Measurements from ENCODE around the gene NUCB1. TPM values are rescaled to one million over a fixed set of nuclear protein-coding genes. Genes with fewer than 3 reads are reported as not detected.

The NUCB1 gene
- polyA plus RNA-seq, 3 donors, result 80.9 to 178 (median 108) TPM

DNA sequence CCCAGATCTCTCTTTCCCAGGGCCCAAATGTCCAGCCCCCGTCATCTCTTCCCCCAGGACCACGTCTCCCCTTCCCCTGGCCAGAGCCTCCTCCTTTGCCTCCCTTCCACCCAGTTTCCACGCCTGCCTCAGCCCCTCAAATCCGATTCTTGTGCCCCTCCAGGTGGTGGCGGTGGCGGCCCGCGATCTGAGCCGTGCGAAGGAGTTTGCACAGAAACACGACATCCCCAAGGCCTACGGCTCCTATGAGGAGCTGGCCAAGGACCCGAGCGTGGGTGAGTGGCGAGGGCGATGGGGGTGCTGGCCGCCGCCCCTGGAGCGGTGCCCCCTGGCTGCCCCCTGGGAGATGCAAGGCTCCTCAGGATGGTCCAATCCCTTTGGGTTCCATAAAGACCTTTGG lies 34.7 kb downstream of the NUCB1 start:
- Histone ChIP-seq H3K27ac (ENCODE audit: low read depth in 1 of 2, low read length in 2 of 2) (no peak overlapping the region), H3K4me3 (replicated peaks in 1 of 3; ENCODE audit: low read depth in 2 of 3, low read length in 3 of 3) (no peak overlapping the region), H2AFZ (ENCODE audit: insufficient read depth, low read depth, low read length, poor library complexity, severe bottlenecking) (no peak overlapping the region), H3K9ac (ENCODE audit: insufficient read depth, low read length, poor library complexity, severe bottlenecking) (no peak overlapping the region), H3K27me3 (ENCODE audit: control insufficient read depth in 2 of 2, insufficient read depth in 2 of 2, low read length in 2 of 2) (peaks cover 10 to 24% of the 10 kb centered on the region in 2 donors), H4K20me1 (ENCODE audit: insufficient read depth, low read length) (no peaks in the 10 kb centered on the region), H3K4me2 (replicated peaks; ENCODE audit: extremely low read depth, low read length, poor library complexity, severe bottlenecking) (no peak overlapping the region), H3K9me3 (replicated peaks in 1 of 2; ENCODE audit: control insufficient read depth in 1 of 2, insufficient read depth in 1 of 2, low read length in 2 of 2) (no peaks in the 10 kb centered on the region), H3K36me3 (replicated peaks in 1 of 2; ENCODE audit: control insufficient read depth in 1 of 2, insufficient read depth in 2 of 2, low read length in 2 of 2) (no peaks in the 10 kb centered on the region), H3K4me1 (ENCODE audit: control insufficient read depth in 1 of 2, insufficient read depth in 2 of 2, low read length in 2 of 2) (peaks cover 7 to 17% of the 10 kb centered on the region in 2 donors), H3K79me2 (ENCODE audit: insufficient read depth, low read length) (no peaks in the 10 kb centered on the region)
- 90% methylated on average over 16 of the region's 19 CpGs for WGBS (ENCODE audit: insufficient coverage)
- peaks cover 15% of the 10 kb centered on the region for H3K4me1 Mint-ChIP-seq
- intact Hi-C loops (cut with micrococcal nuclease), result no loop called here
- peaks cover 0 to 12% (median 2%) of the 10 kb centered on the region in 7 donors for H3K9me3 Mint-ChIP-seq
- DNase-seq, result no peak
- peaks cover 35 to 39% (median 37%) of the 10 kb centered on the region in 3 donors for H3K27me3 Mint-ChIP-seq (ENCODE audit: low read depth in 3 of 3)
- no peaks in the 10 kb centered on the region for H3K36me3 Mint-ChIP-seq
- H3K27ac Mint-ChIP-seq, result no peak overlapping the region
- TF ChIP-seq, protein P1, sequence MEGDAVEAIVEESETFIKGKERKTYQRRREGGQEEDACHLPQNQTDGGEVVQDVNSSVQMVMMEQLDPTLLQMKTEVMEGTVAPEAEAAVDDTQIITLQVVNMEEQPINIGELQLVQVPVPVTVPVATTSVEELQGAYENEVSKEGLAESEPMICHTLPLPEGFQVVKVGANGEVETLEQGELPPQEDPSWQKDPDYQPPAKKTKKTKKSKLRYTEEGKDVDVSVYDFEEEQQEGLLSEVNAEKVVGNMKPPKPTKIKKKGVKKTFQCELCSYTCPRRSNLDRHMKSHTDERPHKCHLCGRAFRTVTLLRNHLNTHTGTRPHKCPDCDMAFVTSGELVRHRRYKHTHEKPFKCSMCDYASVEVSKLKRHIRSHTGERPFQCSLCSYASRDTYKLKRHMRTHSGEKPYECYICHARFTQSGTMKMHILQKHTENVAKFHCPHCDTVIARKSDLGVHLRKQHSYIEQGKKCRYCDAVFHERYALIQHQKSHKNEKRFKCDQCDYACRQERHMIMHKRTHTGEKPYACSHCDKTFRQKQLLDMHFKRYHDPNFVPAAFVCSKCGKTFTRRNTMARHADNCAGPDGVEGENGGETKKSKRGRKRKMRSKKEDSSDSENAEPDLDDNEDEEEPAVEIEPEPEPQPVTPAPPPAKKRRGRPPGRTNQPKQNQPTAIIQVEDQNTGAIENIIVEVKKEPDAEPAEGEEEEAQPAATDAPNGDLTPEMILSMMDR (IDR thresholded peaks at IDR 0.05), result no peak
- peak overlapping the region in 1 of 2 donors; percentile 44 for H3K4me3 Mint-ChIP-seq

DNA sequence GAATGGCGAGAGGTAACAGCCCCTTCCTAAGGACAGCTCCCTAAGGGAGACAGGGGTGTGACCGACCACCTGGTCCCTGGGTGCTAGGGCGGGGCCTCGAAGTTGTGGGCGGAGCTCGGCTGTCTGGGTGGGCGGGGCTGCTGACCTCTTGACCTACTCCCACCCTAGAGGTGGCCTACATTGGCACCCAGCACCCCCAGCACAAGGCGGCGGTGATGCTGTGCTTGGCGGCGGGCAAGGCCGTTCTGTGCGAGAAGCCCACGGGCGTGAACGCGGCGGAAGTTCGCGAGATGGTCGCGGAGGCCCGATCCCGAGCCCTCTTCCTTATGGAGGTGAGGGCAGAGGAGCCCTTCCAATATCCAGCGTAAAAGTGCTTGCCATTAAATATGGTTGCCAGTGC lies 35.8 kb downstream of the NUCB1 start:
- DNase-seq, result no peak
- Mint-ChIP-seq H3K27ac (no peak overlapping the region), H3K4me3 (no peak overlapping the region), H3K4me1 (peaks cover 15% of the 10 kb centered on the region), H3K36me3 (no peaks in the 10 kb centered on the region), H3K27me3 (ENCODE audit: low read depth in 3 of 3) (peaks cover 35 to 38% (median 37%) of the 10 kb centered on the region in 3 donors), H3K9me3 (peaks cover 0 to 15% (median 8%) of the 10 kb centered on the region in 7 donors)
- Histone ChIP-seq H2AFZ (ENCODE audit: insufficient read depth, low read depth, low read length, poor library complexity, severe bottlenecking) (no peak overlapping the region), H3K4me1 (ENCODE audit: control insufficient read depth in 1 of 2, insufficient read depth in 2 of 2, low read length in 2 of 2) (peaks cover 7 to 17% of the 10 kb centered on the region in 2 donors), H3K9ac (ENCODE audit: insufficient read depth, low read length, poor library complexity, severe bottlenecking) (no peak overlapping the region), H3K4me2 (replicated peaks; ENCODE audit: extremely low read depth, low read length, poor library complexity, severe bottlenecking) (no peak overlapping the region), H3K36me3 (replicated peaks in 1 of 2; ENCODE audit: control insufficient read depth in 1 of 2, insufficient read depth in 2 of 2, low read length in 2 of 2) (no peaks in the 10 kb centered on the region), H3K4me3 (replicated peaks in 1 of 3; ENCODE audit: low read depth in 2 of 3, low read length in 3 of 3) (no peak overlapping the region), H4K20me1 (ENCODE audit: insufficient read depth, low read length) (no peaks in the 10 kb centered on the region), H3K27me3 (ENCODE audit: control insufficient read depth in 2 of 2, insufficient read depth in 2 of 2, low read length in 2 of 2) (peaks cover 10 to 24% of the 10 kb centered on the region in 2 donors), H3K79me2 (ENCODE audit: insufficient read depth, low read length) (no peaks in the 10 kb centered on the region), H3K27ac (ENCODE audit: low read depth in 1 of 2, low read length in 2 of 2) (no peak overlapping the region), H3K9me3 (replicated peaks in 1 of 2; ENCODE audit: control insufficient read depth in 1 of 2, insufficient read depth in 1 of 2, low read length in 2 of 2) (peaks cover under 1 to 5% of the 10 kb centered on the region in 2 donors)
- TF ChIP-seq, protein P1 (IDR thresholded peaks at IDR 0.05), result no peak
- WGBS (ENCODE audit: insufficient coverage), result 93% methylated on average over 16 of the region's 25 CpGs
- intact Hi-C loops (cut with micrococcal nuclease), result no loop called here
